Measurements from ENCODE around the gene MRTFA.

GRCh38 chr22:40610329-40610850 lies 26.1 kb downstream of the MRTFA start:
- TF ChIP-seq EP300 (IDR thresholded peaks at IDR 0.05) (no peak), POLR2A (IDR thresholded peaks at IDR 0.05; ENCODE audit: low read length) (no peak), BHLHE40 (IDR thresholded peaks at IDR 0.05; ENCODE audit: low read depth, low read length) (no peak), RARB (CRISPR knock-in tag; IDR thresholded peaks at IDR 0.05) (no peak), SMC3 (IDR thresholded peaks at IDR 0.05) (no peak)
- TF ChIP-seq, protein P1, sequence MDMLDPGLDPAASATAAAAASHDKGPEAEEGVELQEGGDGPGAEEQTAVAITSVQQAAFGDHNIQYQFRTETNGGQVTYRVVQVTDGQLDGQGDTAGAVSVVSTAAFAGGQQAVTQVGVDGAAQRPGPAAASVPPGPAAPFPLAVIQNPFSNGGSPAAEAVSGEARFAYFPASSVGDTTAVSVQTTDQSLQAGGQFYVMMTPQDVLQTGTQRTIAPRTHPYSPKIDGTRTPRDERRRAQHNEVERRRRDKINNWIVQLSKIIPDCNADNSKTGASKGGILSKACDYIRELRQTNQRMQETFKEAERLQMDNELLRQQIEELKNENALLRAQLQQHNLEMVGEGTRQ (IDR thresholded peaks at IDR 0.05) = no peak
- TF ChIP-seq, protein P2, sequence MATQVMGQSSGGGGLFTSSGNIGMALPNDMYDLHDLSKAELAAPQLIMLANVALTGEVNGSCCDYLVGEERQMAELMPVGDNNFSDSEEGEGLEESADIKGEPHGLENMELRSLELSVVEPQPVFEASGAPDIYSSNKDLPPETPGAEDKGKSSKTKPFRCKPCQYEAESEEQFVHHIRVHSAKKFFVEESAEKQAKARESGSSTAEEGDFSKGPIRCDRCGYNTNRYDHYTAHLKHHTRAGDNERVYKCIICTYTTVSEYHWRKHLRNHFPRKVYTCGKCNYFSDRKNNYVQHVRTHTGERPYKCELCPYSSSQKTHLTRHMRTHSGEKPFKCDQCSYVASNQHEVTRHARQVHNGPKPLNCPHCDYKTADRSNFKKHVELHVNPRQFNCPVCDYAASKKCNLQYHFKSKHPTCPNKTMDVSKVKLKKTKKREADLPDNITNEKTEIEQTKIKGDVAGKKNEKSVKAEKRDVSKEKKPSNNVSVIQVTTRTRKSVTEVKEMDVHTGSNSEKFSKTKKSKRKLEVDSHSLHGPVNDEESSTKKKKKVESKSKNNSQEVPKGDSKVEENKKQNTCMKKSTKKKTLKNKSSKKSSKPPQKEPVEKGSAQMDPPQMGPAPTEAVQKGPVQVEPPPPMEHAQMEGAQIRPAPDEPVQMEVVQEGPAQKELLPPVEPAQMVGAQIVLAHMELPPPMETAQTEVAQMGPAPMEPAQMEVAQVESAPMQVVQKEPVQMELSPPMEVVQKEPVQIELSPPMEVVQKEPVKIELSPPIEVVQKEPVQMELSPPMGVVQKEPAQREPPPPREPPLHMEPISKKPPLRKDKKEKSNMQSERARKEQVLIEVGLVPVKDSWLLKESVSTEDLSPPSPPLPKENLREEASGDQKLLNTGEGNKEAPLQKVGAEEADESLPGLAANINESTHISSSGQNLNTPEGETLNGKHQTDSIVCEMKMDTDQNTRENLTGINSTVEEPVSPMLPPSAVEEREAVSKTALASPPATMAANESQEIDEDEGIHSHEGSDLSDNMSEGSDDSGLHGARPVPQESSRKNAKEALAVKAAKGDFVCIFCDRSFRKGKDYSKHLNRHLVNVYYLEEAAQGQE (IDR thresholded peaks at IDR 0.05) = no peak
- TF ChIP-seq, protein P3, sequence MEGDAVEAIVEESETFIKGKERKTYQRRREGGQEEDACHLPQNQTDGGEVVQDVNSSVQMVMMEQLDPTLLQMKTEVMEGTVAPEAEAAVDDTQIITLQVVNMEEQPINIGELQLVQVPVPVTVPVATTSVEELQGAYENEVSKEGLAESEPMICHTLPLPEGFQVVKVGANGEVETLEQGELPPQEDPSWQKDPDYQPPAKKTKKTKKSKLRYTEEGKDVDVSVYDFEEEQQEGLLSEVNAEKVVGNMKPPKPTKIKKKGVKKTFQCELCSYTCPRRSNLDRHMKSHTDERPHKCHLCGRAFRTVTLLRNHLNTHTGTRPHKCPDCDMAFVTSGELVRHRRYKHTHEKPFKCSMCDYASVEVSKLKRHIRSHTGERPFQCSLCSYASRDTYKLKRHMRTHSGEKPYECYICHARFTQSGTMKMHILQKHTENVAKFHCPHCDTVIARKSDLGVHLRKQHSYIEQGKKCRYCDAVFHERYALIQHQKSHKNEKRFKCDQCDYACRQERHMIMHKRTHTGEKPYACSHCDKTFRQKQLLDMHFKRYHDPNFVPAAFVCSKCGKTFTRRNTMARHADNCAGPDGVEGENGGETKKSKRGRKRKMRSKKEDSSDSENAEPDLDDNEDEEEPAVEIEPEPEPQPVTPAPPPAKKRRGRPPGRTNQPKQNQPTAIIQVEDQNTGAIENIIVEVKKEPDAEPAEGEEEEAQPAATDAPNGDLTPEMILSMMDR (IDR thresholded peaks at IDR 0.05) = no peak
- TF ChIP-seq, protein P4, sequence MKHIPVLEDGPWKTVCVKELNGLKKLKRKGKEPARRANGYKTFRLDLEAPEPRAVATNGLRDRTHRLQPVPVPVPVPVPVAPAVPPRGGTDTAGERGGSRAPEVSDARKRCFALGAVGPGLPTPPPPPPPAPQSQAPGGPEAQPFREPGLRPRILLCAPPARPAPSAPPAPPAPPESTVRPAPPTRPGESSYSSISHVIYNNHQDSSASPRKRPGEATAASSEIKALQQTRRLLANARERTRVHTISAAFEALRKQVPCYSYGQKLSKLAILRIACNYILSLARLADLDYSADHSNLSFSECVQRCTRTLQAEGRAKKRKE (CRISPR knock-in tag; IDR thresholded peaks at IDR 0.05; ENCODE audit: low read depth) = no peak

All from A549 (cell line).